Endothelial cell of umbilical vein (primary cell): ENCODE measurements around the gene SEPTIN10.

ENCODE experiments used
- CTCF ChIP-seq, 2 donors: IDR thresholded peaks; 1 replicate in 1 of 2; 2 replicates in 1 of 2; pipeline ENCODE4 v1.5.1; 2011; ENCODE audit warnings: low read length in 2 of 2, mild to moderate bottlenecking in 2 of 2, moderate library complexity in 2 of 2, control low read depth in 1 of 2, inconsistent platforms in 1 of 2, low read depth in 1 of 2; ENCODE audit not compliant: insufficient read depth in 1 of 2; ENCODE audit errors: extremely low read depth in 1 of 2
- EZH2 ChIP-seq: IDR thresholded peaks from 2 replicates; pipeline ENCODE4 v1.6.1; 2012; ENCODE audit warnings: borderline replicate concordance, low read depth, mild to moderate bottlenecking, moderate library complexity, low read length, inconsistent platforms; ENCODE audit not compliant: severe bottlenecking
- GATA2 ChIP-seq: IDR thresholded peaks from 2 replicates; pipeline ENCODE4 v1.7.0; 2011; ENCODE audit warnings: low read depth, mild to moderate bottlenecking, moderate library complexity, mixed read lengths, low read length; ENCODE audit not compliant: insufficient read length, insufficient read depth
- JUN ChIP-seq: IDR thresholded peaks from 2 replicates; pipeline ENCODE4 v1.6.1; 2011; ENCODE audit warnings: borderline replicate concordance, low read depth; ENCODE audit not compliant: insufficient read length, insufficient read depth
- MAX ChIP-seq: IDR thresholded peaks from 2 replicates; pipeline ENCODE4 v1.6.1; 2011; ENCODE audit not compliant: insufficient read depth, insufficient read length
- MYC ChIP-seq: IDR thresholded peaks from one replicate; pipeline ENCODE4 v1.6.1; 2011; ENCODE audit warnings: mild to moderate bottlenecking, low read depth, low read length
- POLR2A ChIP-seq: IDR thresholded peaks from 2 replicates; pipeline ENCODE4 v1.6.1; 2012; ENCODE audit warnings: low read depth, mild to moderate bottlenecking, control low read depth, low read length
- POLR2AphosphoS5 ChIP-seq: IDR thresholded peaks from 2 replicates; pipeline ENCODE4 v1.6.1; 2012; ENCODE audit warnings: low read depth, mild to moderate bottlenecking, control low read depth, low read length, moderate library complexity; ENCODE audit not compliant: insufficient read depth

GRCh38 chr2:109649736-109650695 is 36.2 kb upstream of the SEPTIN10 start:
- no peak for TF ChIP-seq POLR2A
- no peak for TF ChIP-seq EZH2
- TF ChIP-seq CTCF (IDR thresholded peaks at IDR 0.05; ENCODE audit: extremely low read depth in 1 of 2, insufficient read depth in 1 of 2, low read depth in 1 of 2, low read length in 2 of 2), result no peak
- no peak for TF ChIP-seq POLR2AphosphoS5
- no peak for TF ChIP-seq MAX
- no peak for TF ChIP-seq MYC
- no peak for TF ChIP-seq GATA2
- TF ChIP-seq JUN, result no peak
